ENCODE measurements around the gene ZBTB8OS.
"Not testable (repeated sequence)": the region's sequence is repeated elsewhere in the genome, so short reads cannot be mapped to it uniquely, and the experiment has no call there.

Gene ZBTB8OS

DNA sequence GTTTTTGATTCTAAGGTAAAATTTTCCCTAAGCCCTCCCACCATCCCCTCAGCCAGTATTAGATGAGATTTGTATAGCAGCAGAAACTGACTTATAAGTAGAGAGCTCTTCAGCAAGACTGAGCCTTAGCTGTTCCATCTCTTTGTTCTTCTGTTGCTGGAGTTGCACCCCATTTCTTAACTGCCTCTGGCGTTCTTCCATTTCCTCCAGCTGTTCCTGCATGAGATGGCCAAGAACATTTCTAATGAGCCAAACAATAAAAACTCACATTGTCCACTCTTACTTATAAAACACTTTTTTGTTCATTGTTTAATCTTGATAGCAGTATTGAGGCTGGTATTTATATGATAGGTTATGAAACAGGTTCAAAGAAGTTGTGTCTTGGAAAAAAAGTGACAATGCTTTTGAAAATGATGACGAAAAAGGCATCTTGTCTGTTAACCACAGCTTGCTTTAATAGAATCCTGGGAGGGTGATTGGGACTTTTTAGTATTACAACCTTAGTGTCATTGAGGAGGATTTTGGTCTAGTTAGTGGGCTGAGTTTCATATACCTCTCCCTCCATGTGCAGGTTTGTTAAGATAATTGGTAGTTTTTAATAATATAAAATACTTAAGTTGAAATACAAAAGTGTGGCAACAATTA, 33.9 kb upstream of the ZBTB8OS start:
- no peak for DNase-seq (ENCODE audit: low read depth)

DNA sequence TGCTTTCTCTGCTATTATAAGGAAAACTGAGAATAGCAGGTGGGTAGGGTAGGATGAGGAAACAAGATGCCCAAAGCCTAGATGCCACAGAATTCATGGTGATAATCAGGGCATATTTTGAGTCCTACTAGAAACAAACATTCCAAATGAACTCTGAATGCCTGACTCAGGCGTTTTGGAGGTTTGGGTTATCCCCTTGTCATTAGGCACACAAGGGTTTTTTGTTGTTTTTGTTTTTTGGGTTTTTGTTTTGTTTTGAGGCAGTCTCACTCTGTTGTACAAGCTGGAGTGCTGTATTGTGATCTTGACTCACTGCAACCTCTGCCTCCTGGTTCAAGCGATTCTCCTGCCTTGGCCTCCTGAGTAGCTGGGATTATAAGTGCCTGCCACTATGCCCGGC, 33.0 kb upstream of the ZBTB8OS start:
- TF ChIP-seq, protein P1, sequence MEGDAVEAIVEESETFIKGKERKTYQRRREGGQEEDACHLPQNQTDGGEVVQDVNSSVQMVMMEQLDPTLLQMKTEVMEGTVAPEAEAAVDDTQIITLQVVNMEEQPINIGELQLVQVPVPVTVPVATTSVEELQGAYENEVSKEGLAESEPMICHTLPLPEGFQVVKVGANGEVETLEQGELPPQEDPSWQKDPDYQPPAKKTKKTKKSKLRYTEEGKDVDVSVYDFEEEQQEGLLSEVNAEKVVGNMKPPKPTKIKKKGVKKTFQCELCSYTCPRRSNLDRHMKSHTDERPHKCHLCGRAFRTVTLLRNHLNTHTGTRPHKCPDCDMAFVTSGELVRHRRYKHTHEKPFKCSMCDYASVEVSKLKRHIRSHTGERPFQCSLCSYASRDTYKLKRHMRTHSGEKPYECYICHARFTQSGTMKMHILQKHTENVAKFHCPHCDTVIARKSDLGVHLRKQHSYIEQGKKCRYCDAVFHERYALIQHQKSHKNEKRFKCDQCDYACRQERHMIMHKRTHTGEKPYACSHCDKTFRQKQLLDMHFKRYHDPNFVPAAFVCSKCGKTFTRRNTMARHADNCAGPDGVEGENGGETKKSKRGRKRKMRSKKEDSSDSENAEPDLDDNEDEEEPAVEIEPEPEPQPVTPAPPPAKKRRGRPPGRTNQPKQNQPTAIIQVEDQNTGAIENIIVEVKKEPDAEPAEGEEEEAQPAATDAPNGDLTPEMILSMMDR (IDR thresholded peaks at IDR 0.05; ENCODE audit: low read depth, low read length, missing control alignments), result no peak
- DNase-seq (ENCODE audit: low read depth), result no peak
- no peak overlapping the region for H3K4me3 ChIP-seq (ENCODE audit: low read depth, low read length)

More for the DNA sequence above, 33.9 kb upstream of the ZBTB8OS start:
- TF ChIP-seq, protein P1 (IDR thresholded peaks at IDR 0.05; ENCODE audit: low read depth, low read length, missing control alignments), result no peak
- no peak overlapping the region for H3K4me3 ChIP-seq (ENCODE audit: low read depth, low read length)

DNA sequence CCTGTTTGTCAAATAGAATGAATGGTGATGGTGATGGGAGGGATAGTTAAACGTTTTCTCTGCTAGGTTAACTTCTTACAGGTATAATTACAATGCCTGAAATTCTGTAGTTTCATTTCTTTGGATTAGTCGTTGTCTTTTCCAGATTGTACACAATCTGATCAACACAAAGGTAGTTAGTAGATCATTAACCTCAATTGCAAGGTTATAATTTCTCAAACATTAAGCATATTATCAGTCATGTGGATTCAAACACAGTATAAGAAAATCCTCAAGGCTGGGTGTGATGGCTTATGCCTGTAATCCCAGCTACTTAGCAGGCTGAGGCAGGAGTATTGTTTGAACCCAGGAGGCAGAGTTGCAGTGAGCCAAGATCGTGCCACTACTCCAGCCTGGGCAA, 31.6 kb upstream of the ZBTB8OS start:
- TF ChIP-seq, protein P1 (IDR thresholded peaks at IDR 0.05; ENCODE audit: low read depth, low read length, missing control alignments), result no peak
- no peak overlapping the region for H3K4me3 ChIP-seq (ENCODE audit: low read depth, low read length)
- no peak for DNase-seq (ENCODE audit: low read depth)

DNA sequence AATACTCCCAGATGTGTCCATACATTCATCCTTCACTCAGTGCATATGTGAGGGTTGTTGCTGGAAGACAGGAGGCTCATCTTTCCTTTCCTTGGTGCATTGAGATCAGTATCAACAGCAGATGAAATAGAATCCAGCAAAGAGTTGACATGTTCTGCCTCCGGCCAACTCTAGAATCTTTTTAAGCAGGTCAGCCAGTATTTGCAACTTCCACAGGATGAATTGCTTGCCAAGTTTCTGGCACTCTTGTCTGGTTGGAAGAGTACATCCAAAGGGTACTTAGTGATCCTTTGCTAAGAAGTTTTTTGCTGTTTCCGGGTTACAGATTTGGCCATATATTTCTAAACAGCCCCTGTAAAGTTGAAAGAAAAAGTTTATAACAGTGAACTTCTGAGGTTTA, 31.2 kb upstream of the ZBTB8OS start:
- TF ChIP-seq, protein P1 (IDR thresholded peaks at IDR 0.05; ENCODE audit: low read depth, low read length, missing control alignments), result no peak
- H3K4me3 ChIP-seq (ENCODE audit: low read depth, low read length), result no peak overlapping the region
- DNase-seq (ENCODE audit: low read depth), result no peak

DNA sequence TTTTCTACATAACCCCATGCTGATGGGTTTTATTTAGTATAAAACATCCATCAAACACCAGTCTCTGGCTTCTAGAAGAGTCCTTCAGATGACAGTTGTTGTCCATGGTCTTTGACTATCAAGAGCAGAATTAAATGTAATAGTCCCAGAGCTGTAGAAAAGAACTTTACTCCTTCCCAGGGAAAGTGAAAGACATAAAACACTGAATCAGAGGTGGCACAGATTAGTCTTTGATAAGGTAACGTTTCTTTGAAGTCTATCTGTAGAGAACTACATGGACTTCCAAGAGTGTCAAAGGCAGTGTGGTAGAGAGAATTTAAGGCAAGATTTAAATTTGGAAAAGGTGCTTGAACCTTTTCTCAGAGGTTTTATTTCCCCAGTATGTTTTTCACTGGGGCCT, 30.3 kb upstream of the ZBTB8OS start:
- TF ChIP-seq, protein P1 (IDR thresholded peaks at IDR 0.05; ENCODE audit: low read depth, low read length, missing control alignments), result no peak
- DNase-seq (ENCODE audit: low read depth), result no peak
- H3K4me3 ChIP-seq (ENCODE audit: low read depth, low read length), result no peak overlapping the region

DNA sequence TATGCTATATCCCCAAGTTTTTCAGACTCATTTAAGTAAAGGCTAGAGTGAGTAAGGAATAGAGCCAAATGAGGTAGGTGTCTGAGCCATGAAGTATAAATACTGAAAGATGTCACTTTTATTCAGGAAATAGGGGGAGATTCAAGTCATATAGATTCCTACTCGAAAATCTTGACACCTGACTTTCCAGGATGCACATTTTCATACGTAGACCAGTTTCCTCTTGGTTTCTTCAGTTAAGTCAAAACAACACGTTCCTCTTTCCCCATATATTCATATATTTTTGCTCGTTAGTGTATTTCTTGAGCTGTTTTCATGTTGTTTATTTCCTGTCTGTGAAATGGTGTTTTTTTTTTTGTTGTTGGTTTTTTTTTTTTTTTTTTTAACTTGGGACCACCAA, 29.6 kb upstream of the ZBTB8OS start:
- H3K4me3 ChIP-seq (ENCODE audit: low read depth, low read length); DNase-seq (ENCODE audit: low read depth): not testable (repeated sequence)

DNA sequence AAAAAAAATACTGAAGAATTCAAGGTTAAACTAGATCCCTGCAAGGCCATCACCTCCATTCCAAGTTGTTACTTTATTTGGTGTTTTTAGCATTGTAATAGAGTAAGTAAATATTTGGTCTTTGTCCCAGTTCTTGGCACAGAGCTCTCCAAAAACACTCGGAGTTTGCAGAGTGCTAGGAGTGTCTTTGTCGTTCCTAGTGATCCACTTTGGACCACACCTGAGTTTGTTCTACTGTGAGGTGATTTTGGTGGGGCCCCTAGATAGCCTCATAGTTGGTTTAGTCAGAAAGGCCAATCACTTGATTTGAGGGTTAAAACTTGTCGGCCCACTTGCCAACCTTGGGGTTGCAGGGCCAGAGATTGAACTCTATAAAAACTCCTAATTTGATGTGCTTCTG, 26.6 kb upstream of the ZBTB8OS start:
- no peak overlapping the region for H3K4me3 ChIP-seq (ENCODE audit: low read depth, low read length)
- DNase-seq (ENCODE audit: low read depth), result no peak
- TF ChIP-seq, protein P1 (IDR thresholded peaks at IDR 0.05; ENCODE audit: low read depth, low read length, missing control alignments), result no peak

DNA sequence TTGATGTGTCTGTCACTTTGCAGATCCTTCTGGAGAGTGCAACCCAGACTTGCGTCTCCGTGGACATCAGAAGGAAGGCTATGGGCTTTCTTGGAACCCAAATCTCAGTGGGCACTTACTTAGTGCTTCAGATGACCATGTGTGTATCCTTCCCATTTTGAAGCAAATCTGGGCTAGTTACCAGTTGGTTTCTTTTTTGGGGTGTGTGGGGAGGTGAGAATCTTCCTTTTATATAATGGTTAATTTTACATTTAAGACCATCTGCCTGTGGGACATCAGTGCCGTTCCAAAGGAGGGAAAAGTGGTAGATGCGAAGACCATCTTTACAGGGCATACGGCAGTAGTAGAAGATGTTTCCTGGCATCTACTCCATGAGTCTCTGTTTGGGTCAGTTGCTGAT, 18.4 kb upstream of the ZBTB8OS start:
- H3K4me3 ChIP-seq (ENCODE audit: low read depth, low read length), result not testable (repeated sequence)

More for the DNA sequence above, 18.4 kb upstream of the ZBTB8OS start:
- DNase-seq (ENCODE audit: low read depth), result not testable (repeated sequence)
